ENCODE results near the gene C2orf81. TPM values are rescaled to one million over a fixed set of nuclear protein-coding genes. Genes with fewer than 3 reads are reported as not detected.
"Not testable (repeated sequence)": the region's sequence is repeated elsewhere in the genome, so short reads cannot be mapped to it uniquely, and the experiment has no call there.

Gene C2orf81
- total RNA-seq (1 to 10 TPM in 5 of 6 donors, under 1 TPM in 1; 0.87 to 2.7 (median 1.5) TPM), polyA plus RNA-seq (1 to 10 TPM; 5.4 to 6.5 TPM)

DNA sequence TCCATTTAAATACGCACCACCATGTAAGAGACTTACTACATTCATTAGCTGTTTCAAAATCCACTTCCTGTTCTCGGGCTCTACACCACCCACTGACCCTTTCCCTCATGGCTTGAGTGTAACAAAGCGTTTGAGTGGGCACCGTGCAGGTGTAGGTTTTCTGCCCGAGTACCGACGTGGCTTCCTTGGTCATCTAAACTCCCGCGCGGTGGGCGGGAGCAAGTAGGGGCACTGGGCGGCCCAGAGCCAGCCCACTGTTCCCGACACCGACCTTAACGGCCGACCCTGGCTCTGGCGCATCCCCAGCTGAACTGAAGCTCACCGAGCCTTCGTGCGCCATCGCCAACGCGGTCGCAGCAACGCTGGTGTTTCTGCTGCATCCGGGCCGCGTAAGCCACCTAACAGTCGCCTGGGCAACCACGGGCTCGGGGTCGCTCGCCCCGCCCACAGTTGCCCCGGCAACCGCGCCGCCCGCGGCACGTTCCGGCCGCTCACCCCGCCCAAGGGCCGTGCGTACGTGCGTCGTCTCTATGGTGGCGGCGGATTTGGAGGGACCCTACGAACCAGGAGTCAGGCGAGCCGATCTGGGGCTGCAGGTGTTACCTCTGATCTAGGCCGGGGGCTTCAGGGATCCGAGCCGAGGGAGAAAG, at the start of gene C2orf81, which contains the start of gene WDR54:
C2orf81 (minus strand) TSS at position 399 of the 650 bp plus-strand sequence; CDS start at position 340, 59 bp downstream.
WDR54 (plus strand) TSS at position 510 of the 650 bp plus-strand sequence. CDS start 424 bp downstream, outside the sequence.
- no peak for FAIRE-seq

GRCh38 chr2:74470742-74471141, 49.3 kb upstream of the C2orf81 start:
- H3K27me3 ChIP-seq; ATAC-seq; H3K4me3 ChIP-seq; intact Hi-C loops (cut with DNase I); H3K36me3 ChIP-seq; FAIRE-seq; H3K27ac ChIP-seq; H3K9me3 ChIP-seq: not testable (repeated sequence)
- peak in 1 of 6 donors; percentile 20 for DNase-seq
- 94% methylated on average over 12 of the region's 12 CpGs for WGBS, 2 donors
- H3K4me1 ChIP-seq, result peaks cover 5 to 16% (median 7%) of the 10 kb centered on the region in 3 donors

More for the DNA sequence above, at the start of gene C2orf81, which contains the start of gene WDR54:
- Histone ChIP-seq H3K4me3 (peak within 1 kb of the TSS; percentile 33 to 63 (median 51)), H3K27ac (peak within 1 kb of the TSS in 2 of 4 donors; percentile 38 to 42), H3K4me1 (peaks cover 0 to 4% (median 0%) of the 10 kb centered on the region in 3 donors), H3K9me3 (no peaks in the 10 kb centered on the region), H3K36me3 (peaks cover 0 to 7% (median 0%) of the 10 kb centered on the region in 3 donors), H3K27me3 (no peaks in the 10 kb centered on the region)
- ATAC-seq, result peak; percentile 88 to 96 (median 93)
- whole genome bisulfite sequencing, 2 donors, result 0% methylated on average over 56 to 57 of the region's 57 CpGs
- TF ChIP-seq CTCF (IDR thresholded peaks at IDR 0.05), result no peak
- intact Hi-C loops (cut with DNase I), result no loop called here
- DNase-seq, result peak; percentile 71 to 93 (median 88)

DNA sequence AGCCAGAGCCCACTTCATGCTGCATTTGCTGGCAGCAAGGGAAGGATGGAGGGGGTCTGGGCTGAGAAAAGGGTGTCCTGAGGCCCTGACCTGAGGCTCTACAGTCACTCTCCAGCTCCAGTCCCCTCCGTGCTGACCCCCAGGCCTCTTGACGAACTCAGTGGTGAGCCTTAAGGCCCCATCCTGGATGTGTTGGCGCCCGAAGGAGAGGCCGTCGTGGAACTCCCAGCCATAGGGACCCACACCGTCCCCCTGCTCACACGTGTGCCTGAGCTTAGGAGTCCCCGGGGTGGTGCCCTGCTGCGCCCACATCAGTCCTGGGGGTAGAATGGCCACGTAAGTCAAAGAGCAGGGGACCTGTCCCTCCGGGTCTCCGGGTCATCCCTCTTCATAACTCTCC, 43.0 kb upstream of the C2orf81 start:
- Histone ChIP-seq H3K4me3 (peak overlapping the region; percentile 75 to 99 (median 98)), H3K36me3 (peaks cover 0 to 9% (median 0%) of the 10 kb centered on the region in 3 donors), H3K4me1 (peaks cover 0 to 8% (median 6%) of the 10 kb centered on the region in 3 donors), H3K27me3 (no peaks in the 10 kb centered on the region), H3K9me3 (no peaks in the 10 kb centered on the region), H3K27ac (peak overlapping the region in 3 of 4 donors; percentile 77 to 80 (median 79))
- intact Hi-C loops (cut with DNase I), result no loop called here
- TF ChIP-seq CTCF (IDR thresholded peaks at IDR 0.05), result no peak
- ATAC-seq (peak; percentile 2 to 18 (median 8)), FAIRE-seq (no peak), DNase-seq (no peak)
- WGBS, 2 donors, result 1 to 3% methylated on average over 13 of the region's 13 CpGs

GRCh38 chr2:74462786-74463105, 41.3 kb upstream of the C2orf81 start:
- H3K4me3 ChIP-seq, result no peak overlapping the region
- ATAC-seq, result no peak

More at GRCh38 chr2:74462786-74463105, 41.3 kb upstream of the C2orf81 start:
- FAIRE-seq, result no peak
- Histone ChIP-seq H3K36me3 (peaks cover 0 to 9% (median 0%) of the 10 kb centered on the region in 3 donors), H3K27ac (no peak overlapping the region), H3K4me1 (peaks cover 0 to 8% (median 6%) of the 10 kb centered on the region in 3 donors), H3K9me3 (no peaks in the 10 kb centered on the region), H3K27me3 (no peaks in the 10 kb centered on the region)
- intact Hi-C loops (cut with DNase I), result no loop called here
- TF ChIP-seq CTCF (IDR thresholded peaks at IDR 0.05), result no peak
- 81 to 85% methylated on average over 4 of the region's 4 CpGs for WGBS, 2 donors
- no peak for DNase-seq

All from pancreas (tissue), 10 donors.